Upper lobe of left lung (tissue), 4 donors: ENCODE measurements around the gene CHIC2.
"Not testable (repeated sequence)": the region's sequence is repeated elsewhere in the genome, so short reads cannot be mapped to it uniquely, and the experiment has no call there.

Experiments used
- CTCF ChIP-seq, 6 experiments: fragments of 450-650 bp in 4 of 6; fragments of 200-600 bp in 2 of 6; sonication (generic) in 2 of 6; IDR thresholded peaks; one replicate each; pipeline ENCODE4 v1.5.1; 2016 to 2019; ENCODE audit warnings: antibody characterized with exemption in 6 of 6
- POLR2AphosphoS5 ChIP-seq, 2 donors: sonication (generic); formaldehyde crosslinking; IDR thresholded peaks; one replicate each; pipeline ENCODE4 v1.5.1; 2017; ENCODE audit warnings: antibody characterized with exemption in 2 of 2

GRCh38 chr4:54023019-54023418 is 41.4 kb downstream of the CHIC2 start:
- TF ChIP-seq POLR2AphosphoS5, CTCF (IDR thresholded peaks at IDR 0.05): not testable (repeated sequence)
